Activated T-cell treated with anti-CD3 and anti-CD28 coated beads, Interleukin-2, amount 50 U/mL, for 1 hour (primary cell): ENCODE results near the gene PI4KA.
"Not testable (repeated sequence)": the region's sequence is repeated elsewhere in the genome, so short reads cannot be mapped to it uniquely, and the experiment has no call there.

ENCODE experiments used
- DNase-seq: peaks from one replicate; pipeline ENCODE4 v3.0.0-alpha.2; 2020

The PI4KA gene

GRCh38 chr22:20662524-20663036 is 196.0 kb downstream of the PI4KA start:
- DNase-seq, result not testable (repeated sequence)

GRCh38 chr22:20661473-20661872 is 197.1 kb downstream of the PI4KA start:
- DNase-seq, result no peak

GRCh38 chr22:20660441-20661054 is 198.1 kb downstream of the PI4KA start:
- no peak for DNase-seq

GRCh38 chr22:20659920-20660319 is 198.7 kb downstream of the PI4KA start:
- no peak for DNase-seq

GRCh38 chr22:20659258-20659657 is 199.4 kb downstream of the PI4KA start:
- DNase-seq, result no peak

- DNase-seq, result no peak
Observed at GRCh38 chr22:20658433-20659222, 200.0 kb downstream of the PI4KA start.

GRCh38 chr22:20657963-20658362 is 200.6 kb downstream of the PI4KA start:
- DNase-seq, result no peak
